ENCODE measurements around the gene SCUBE3. TPM values are rescaled to one million over a fixed set of nuclear protein-coding genes. Genes with fewer than 3 reads are reported as not detected.
A peak's percentile ranks its signal among the peaks of the same experiment; 100 is the strongest.

The SCUBE3 gene
- total and polyA plus RNA-seq, 2 of the 8 experiments (the other 6 are each of a cell fraction or from before 2014, with no cell fraction given): 0.80 to 1.0 TPM

DNA sequence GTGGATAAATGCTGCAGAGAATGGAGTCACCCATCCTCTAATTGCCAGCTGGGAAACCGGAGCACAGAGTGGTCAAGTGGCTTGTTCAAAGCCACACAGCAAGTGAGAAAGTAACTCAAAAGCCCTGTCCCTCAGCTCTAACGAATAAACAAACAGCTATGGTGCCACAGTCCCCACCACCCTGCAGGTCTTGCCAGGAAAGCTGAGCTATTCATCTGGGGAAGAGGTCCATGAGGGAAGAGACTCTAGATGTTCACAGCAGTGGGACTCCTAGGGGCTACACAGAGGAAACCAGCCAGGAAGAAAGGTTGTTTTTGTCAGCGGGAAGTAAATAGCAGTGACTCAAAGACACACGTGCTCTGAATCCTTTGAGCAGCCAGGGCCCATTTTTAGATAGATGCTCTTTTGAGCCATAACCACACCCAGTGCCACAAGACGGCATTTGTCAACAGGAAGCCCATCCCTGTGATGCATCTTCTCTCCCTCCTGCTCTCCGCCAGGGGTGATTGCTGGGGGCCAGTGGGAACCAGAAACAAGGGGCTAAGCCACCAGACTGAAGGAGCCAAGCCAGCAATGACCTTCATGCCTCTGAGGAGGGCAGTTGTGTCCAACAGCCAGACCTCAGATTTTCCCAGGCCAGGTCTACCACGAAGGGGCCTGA, 40.2 kb upstream of the SCUBE3 start:
- Histone ChIP-seq H3K4me1 (replicated peaks in 1 of 4; ENCODE audit: control insufficient read depth in 3 of 4, insufficient read depth in 4 of 4, low read length in 3 of 4) (no peaks in the 10 kb centered on the region; a peak in 2 of 7 replicates), H4K91ac (replicated peaks; ENCODE audit: insufficient read length, low read length) (peak overlapping the region; percentile 9), H3K18ac (ENCODE audit: extremely low read depth, low read length) (no peak overlapping the region), H3K27ac (ENCODE audit: low read depth, low read length) (no peak overlapping the region), H4K20me1 (replicated peaks in 1 of 2; ENCODE audit: control insufficient read depth in 1 of 2, insufficient read depth in 2 of 2, low read length in 2 of 2) (peaks cover 0 to 3% of the 10 kb centered on the region in 2 experiments), H3K27me3 (replicated peaks in 1 of 4; ENCODE audit: control insufficient read depth in 3 of 4, extremely low read depth in 1 of 4, insufficient read depth in 3 of 4, low read length in 3 of 4) (peaks cover 0 to 2% (median 0%) of the 10 kb centered on the region in 4 experiments; a peak in 2 of 7 replicates), H3K4ac (replicated peaks; ENCODE audit: insufficient read length, low read depth, low read length) (no peak overlapping the region), H3K23ac (ENCODE audit: insufficient read length) (no peak overlapping the region), H4K8ac (ENCODE audit: extremely low read depth, insufficient read depth, low read length) (no peak overlapping the region), H3K36me3 (ENCODE audit: control insufficient read depth in 2 of 4, insufficient read depth in 4 of 4, low read length in 3 of 4) (no peaks in the 10 kb centered on the region), H3K23me2 (ENCODE audit: low read depth, low read length) (peaks cover 5% of the 10 kb centered on the region; the same call in 1 of the 2 replicates), H2AK5ac (ENCODE audit: low read depth, low read length) (no peak overlapping the region), H3K4me3 (ENCODE audit: extremely low read depth in 1 of 4, insufficient read depth in 2 of 4, low read depth in 3 of 4, low read length in 4 of 4) (no peak overlapping the region), H3K9ac (replicated peaks in 1 of 4; ENCODE audit: extremely low read depth in 1 of 4, low read depth in 3 of 4, low read length in 3 of 4) (no peak overlapping the region), H2BK20ac (ENCODE audit: low read length) (no peak overlapping the region), H2BK15ac (ENCODE audit: low read length) (no peak overlapping the region), H2BK120ac (replicated peaks; ENCODE audit: low read depth, low read length) (no peak overlapping the region), H3K9me3 (ENCODE audit: insufficient read depth in 2 of 2, low read depth in 1 of 2, low read length in 1 of 2) (peaks cover 0 to 2% of the 10 kb centered on the region in 2 experiments; a peak in 1 of 4 replicates), H2AFZ (ENCODE audit: low read length) (no peak overlapping the region), H3K14ac (ENCODE audit: insufficient read length) (no peak overlapping the region), H2BK5ac (ENCODE audit: low read depth, low read length) (no peak overlapping the region), H3K79me2 (ENCODE audit: control insufficient read depth in 1 of 2, insufficient read depth in 2 of 2, low read length in 2 of 2) (no peaks in the 10 kb centered on the region), H3K4me2 (ENCODE audit: insufficient read depth in 1 of 2, low read depth in 2 of 2, low read length in 2 of 2) (no peak overlapping the region), H3K79me1 (ENCODE audit: low read depth, low read length) (no peaks in the 10 kb centered on the region), H3K56ac (replicated peaks; ENCODE audit: insufficient read length, low read depth, low read length) (no peak overlapping the region), H4K5ac (ENCODE audit: insufficient read length, low read depth, low read length) (no peak overlapping the region), H2BK12ac (ENCODE audit: low read depth, low read length) (0 out of 2 replicates have a peak overlapping the region, but pooled peaks have one; percentile 60)
- TF ChIP-seq RBBP5 (IDR thresholded peaks at IDR 0.05; ENCODE audit: borderline replicate concordance, low read depth, low read length): no peak
- TF ChIP-seq KDM1A (IDR thresholded peaks at IDR 0.05; ENCODE audit: borderline replicate concordance, low read length): peak; percentile 82; the same call in 1 of the 2 replicates
- 80% methylated on average over 7 of the region's 7 CpGs; no CpG with 5 or more reads in 1 of the 2 experiments for WGBS, 2 experiments (ENCODE audit: extremely low coverage in 1 of 2, insufficient coverage in 1 of 2, insufficient read length in 1 of 2, insufficient replicate concordance in 2 of 2, low coverage in 1 of 2, low lambda C conversion rate in 2 of 2, missing lambda C conversion rate in 1 of 2)
- FAIRE-seq: no peak
- ChIA-PET CTCF (ENCODE audit: partially characterized antibody) (interaction anchor here (0.7 to 4.6 kb wide), 9 partner anchors 8 to 203 kb away, joined by 3 to 28 read pairs (median 8); no protein-coding TSS in a partner anchor), POLR2A (ENCODE audit: partially characterized antibody) (interaction anchor here (2.2 kb wide), 1 partner anchor 13 kb away, joined by 6 read pairs; no protein-coding TSS in a partner anchor)
- no peak for DNase-seq (ENCODE audit: low read depth in 1 of 2, low spot score in 2 of 2)

Data from H1 (cell line).